Pancreas (tissue), 10 donors: ENCODE measurements around the gene GNAT3. TPM values are rescaled to one million over a fixed set of nuclear protein-coding genes. Genes with fewer than 3 reads are reported as not detected.
A peak's percentile ranks its signal among the peaks of the same experiment; 100 is the strongest.

Experiments used
- ATAC-seq, 4 donors: fragments of 200-7000 bp; cut with Tn5 transposase; one replicate each; pipeline versions ENCODE4 v1.8.0 to v1.9.1; 2020; ENCODE audit warnings: mild to moderate bottlenecking in 4 of 4, moderate library complexity in 4 of 4
- DNase-seq, 6 donors: peaks; one replicate each; pipeline ENCODE4 v3.0.0-alpha.2; 2020
- FAIRE-seq: peaks from 2 replicates; lab custom pipeline; 2012; peaks lifted over from hg19 to GRCh38; lab: Jason Lieb, UNC
- H3K27ac ChIP-seq, 4 donors: fragments of 200-600 bp; sonication (generic); 1 replicate in 3 of 4; 2 replicates in 1 of 4; pipeline versions ENCODE4 v1.5.0 to v1.8.0; 2020
- H3K27me3 ChIP-seq, 4 donors: fragments of 200-600 bp; one replicate each; pipeline ENCODE4 v1.8.0; 2021
- H3K36me3 ChIP-seq, 3 donors: fragments of 200-600 bp; sonication (generic) in 1 of 3; one replicate each; pipeline versions ENCODE4 v1.5.0 to v1.8.0; 2020 to 2021
- H3K4me1 ChIP-seq, 3 donors: fragments of 200-600 bp; one replicate each; pipeline ENCODE4 v1.8.0; 2021
- H3K4me3 ChIP-seq, 4 donors: fragments of 200-600 bp; sonication (generic) in 2 of 4; one replicate each; pipeline versions ENCODE4 v1.5.0 to v1.8.0; 2020 to 2021
- H3K9me3 ChIP-seq, 4 donors: fragments of 200-600 bp; one replicate each; pipeline ENCODE4 v1.8.0; 2021
- WGBS, 2 donors: extraction: QIAGEN DNeasy Blood & Tissue Kit; methylation state at CpG; one replicate each; pipeline ENCODE4 v1.1.7; 2013; 5-methylcytosine and 5-hydroxymethylcytosine counted together
- intact Hi-C, 3 donors: fragments of 100-400 bp; cut with DNase I; formaldehyde crosslinking; loops; one replicate each; pipeline versions ENCODE4 v1.11.1 to v1.14.2; 2022
- polyA plus RNA-seq, 2 donors: library from polyadenylated mRNA; stranded (reverse); fragments of 200-250 nt; gene quantifications; one replicate each; pipeline ENCODE4 v1.2.3, GENCODE V29; 2013
- total RNA-seq, 6 donors: library from RNA; stranded (reverse); fragmentation: NEBNext Ultra II Directional in 4 of 6; extraction: Animal tissue kit (Norgen Biotek cat#: 25700) in 4 of 6; gene quantifications; one replicate each; pipeline versions ENCODE4 v1.2.1 to v1.2.4, GENCODE V29; 2021 to 2023
- TF ChIP-seq, protein P1 (sequence below), 4 donors: fragments of 200-600 bp; sonication (generic) in 3 of 4; IDR thresholded peaks; one replicate each; pipeline versions ENCODE4 v1.5.0 to v1.8.0; 2021; ENCODE audit warnings: antibody characterized with exemption in 4 of 4
- donor health status: healthy with polysubstance abuse.
- donor health status: DM: no; HTN: no; CAD: no; lungs with moderate emphysema.
- donor health status: DM: no; HTN: no; CAD: no.
- donor health status: control.
- donor health status: control.
- donor health status: Bipolar disorder and iron deficiency.
- donor health status: DM: yes; HTN: yes; CAD: no.
- donor health status: DM: no; HTN: no; CAD: no.
- donor health status: DM: no; HTN: no; CAD: no.
- donor health status: DM: yes; HTN: yes; CAD: no.

Gene GNAT3
- total and polyA plus RNA-seq, 8 donors, result 1.2 TPM; not detected in 7

DNA sequence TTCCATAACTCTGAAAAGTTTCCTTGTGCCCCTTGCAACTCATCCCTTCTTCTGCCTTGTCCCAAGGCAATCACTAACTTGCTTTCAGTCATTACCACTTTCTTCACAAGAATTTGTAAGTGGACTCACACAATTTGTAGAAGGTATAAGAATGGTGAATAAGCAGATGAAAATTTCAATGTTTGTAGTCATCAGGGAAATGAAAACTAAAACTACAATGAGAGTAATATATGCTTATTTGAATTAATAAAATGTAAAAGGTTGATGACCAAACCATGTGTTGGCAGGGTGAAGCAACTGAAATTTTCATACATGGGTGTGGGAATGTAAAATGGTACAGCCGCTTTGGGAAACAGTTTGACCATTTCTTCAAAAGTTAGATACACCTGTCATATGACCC, 79.7 kb downstream of the GNAT3 start:
- no peak for FAIRE-seq
- no peak overlapping the region for H3K27ac ChIP-seq
- TF ChIP-seq, protein P1, sequence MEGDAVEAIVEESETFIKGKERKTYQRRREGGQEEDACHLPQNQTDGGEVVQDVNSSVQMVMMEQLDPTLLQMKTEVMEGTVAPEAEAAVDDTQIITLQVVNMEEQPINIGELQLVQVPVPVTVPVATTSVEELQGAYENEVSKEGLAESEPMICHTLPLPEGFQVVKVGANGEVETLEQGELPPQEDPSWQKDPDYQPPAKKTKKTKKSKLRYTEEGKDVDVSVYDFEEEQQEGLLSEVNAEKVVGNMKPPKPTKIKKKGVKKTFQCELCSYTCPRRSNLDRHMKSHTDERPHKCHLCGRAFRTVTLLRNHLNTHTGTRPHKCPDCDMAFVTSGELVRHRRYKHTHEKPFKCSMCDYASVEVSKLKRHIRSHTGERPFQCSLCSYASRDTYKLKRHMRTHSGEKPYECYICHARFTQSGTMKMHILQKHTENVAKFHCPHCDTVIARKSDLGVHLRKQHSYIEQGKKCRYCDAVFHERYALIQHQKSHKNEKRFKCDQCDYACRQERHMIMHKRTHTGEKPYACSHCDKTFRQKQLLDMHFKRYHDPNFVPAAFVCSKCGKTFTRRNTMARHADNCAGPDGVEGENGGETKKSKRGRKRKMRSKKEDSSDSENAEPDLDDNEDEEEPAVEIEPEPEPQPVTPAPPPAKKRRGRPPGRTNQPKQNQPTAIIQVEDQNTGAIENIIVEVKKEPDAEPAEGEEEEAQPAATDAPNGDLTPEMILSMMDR (IDR thresholded peaks at IDR 0.05), result no peak
- no peaks in the 10 kb centered on the region for H3K9me3 ChIP-seq
- ATAC-seq, result no peak
- no peak for DNase-seq
- H3K4me1 ChIP-seq, result no peaks in the 10 kb centered on the region
- WGBS, 2 donors, result 83% methylated on average over 1 of the region's 1 CpG; no CpG with 5 or more reads in 1 of the 2 donors
- H3K36me3 ChIP-seq, result no peaks in the 10 kb centered on the region
- no peak overlapping the region for H3K4me3 ChIP-seq
- intact Hi-C loops, result loop anchor here in 2 of 3 donors (5.0 to 10.0 kb wide), 2 partner anchors 230 to 233 kb away; no protein-coding TSS in a partner anchor
- peaks cover 0 to under 1% (median 0%) of the 10 kb centered on the region in 4 donors for H3K27me3 ChIP-seq

DNA sequence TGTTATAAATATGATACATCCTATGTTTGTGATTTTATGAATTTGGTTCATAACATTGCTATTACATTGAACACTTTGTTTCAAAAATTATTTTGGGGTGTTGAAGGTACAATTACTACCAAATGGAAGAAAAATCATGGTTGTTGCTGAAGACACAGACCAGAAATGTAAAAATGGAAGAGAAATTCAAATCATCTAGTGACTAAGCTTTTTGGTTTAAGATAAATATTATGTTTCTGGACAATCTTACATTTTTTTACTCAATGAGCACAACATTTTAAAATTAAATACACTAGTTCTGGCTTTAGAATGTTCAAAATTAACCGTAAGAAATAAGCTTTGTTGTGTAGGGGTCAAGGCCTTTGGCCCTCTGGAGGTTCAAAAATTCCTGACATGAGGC, 82.7 kb downstream of the GNAT3 start:
- DNase-seq (no peak), FAIRE-seq (no peak), ATAC-seq (no peak)
- H3K27me3 ChIP-seq, result peaks cover 0 to 5% (median 0%) of the 10 kb centered on the region in 4 donors
- H3K4me1 ChIP-seq, result no peaks in the 10 kb centered on the region
- no peak overlapping the region for H3K27ac ChIP-seq
- TF ChIP-seq, protein P1 (IDR thresholded peaks at IDR 0.05), result no peak
- H3K9me3 ChIP-seq, result no peaks in the 10 kb centered on the region
- WGBS, 2 donors, result 81 to 89% methylated on average over 1 of the region's 1 CpG
- intact Hi-C loops, result no loop called here
- no peak overlapping the region for H3K4me3 ChIP-seq
- H3K36me3 ChIP-seq, result no peaks in the 10 kb centered on the region

DNA sequence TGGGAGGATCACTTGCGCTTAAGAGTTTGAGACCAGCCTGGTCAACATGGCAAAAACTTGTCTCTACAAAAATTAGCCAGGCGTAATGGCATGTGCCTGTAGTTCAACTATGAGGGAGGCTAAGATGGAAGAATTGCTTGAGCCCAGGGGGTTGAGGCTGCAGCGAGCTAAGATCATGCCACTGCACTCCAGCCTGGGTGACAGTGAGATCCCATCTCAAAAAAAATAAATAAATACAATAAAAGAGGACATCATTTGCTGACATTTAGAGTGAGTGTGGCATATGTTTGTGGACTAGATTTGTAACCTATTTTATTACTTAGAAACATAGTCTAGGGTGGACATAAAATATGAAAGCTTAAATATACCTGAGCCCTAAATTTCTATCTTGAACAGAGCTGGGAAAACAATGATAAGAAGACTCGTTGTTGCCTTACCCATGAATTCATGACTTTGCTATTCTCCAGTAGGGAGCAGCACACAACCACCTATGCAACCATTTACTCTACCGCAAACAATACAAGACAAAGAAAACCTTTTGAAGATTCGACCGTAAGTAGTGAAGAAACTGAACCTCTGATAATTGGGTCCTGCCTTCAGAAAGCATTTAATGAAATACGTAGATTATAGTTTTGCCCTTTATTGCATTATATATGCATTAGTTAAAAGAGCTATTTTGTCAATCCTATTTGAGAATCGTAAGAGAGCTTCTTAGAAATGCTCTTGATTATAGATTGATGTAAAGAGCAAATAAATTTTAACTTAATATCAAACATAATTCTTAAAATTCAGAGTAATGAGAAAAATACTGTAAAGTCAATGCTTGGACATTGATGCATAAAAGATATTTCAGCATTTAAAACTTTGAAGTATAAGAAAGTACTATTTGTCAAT, 83.5 kb downstream of the GNAT3 start:
- no peaks in the 10 kb centered on the region for H3K4me1 ChIP-seq
- intact Hi-C loops, result no loop called here
- TF ChIP-seq, protein P1 (IDR thresholded peaks at IDR 0.05), result peak in 3 of 4 donors; percentile 32 to 48 (median 46)
- 33% methylated on average over 9 of the region's 9 CpGs for WGBS, 2 donors
- no peak overlapping the region for H3K27ac ChIP-seq
- H3K4me3 ChIP-seq, result no peak overlapping the region
- peaks cover 0 to 5% (median 0%) of the 10 kb centered on the region in 4 donors for H3K27me3 ChIP-seq
- DNase-seq (peak in 2 of 6 donors; percentile 6 to 19), FAIRE-seq (peak; percentile 91), ATAC-seq (peak; percentile 83 to 94 (median 93))
- no peaks in the 10 kb centered on the region for H3K9me3 ChIP-seq
- no peaks in the 10 kb centered on the region for H3K36me3 ChIP-seq

DNA sequence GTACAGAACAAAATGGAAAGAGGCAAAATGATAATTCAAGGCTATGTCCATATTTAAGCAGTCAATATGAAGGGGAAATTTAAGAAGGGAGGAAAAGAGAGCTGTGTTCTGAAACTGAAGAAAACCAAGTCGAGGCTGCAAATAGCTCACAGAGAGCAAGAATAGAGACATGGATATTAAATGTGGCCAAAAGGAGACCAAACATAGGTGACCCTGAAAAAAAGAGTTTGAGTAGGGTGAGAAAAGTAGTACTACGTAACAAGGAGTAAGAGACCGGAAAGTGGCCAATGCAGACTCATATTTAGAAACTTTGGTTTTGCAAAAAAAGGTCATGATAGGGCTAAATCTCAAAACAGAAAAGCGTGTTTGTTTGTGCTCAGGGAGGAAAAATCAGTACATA, 84.6 kb downstream of the GNAT3 start:
- ATAC-seq (no peak), DNase-seq (no peak), FAIRE-seq (no peak)
- H3K27me3 ChIP-seq, result peaks cover 0 to 5% (median 0%) of the 10 kb centered on the region in 4 donors
- H3K36me3 ChIP-seq, result no peaks in the 10 kb centered on the region
- 47 to 57% methylated on average over 4 of the region's 4 CpGs for whole genome bisulfite sequencing, 2 donors
- H3K27ac ChIP-seq, result no peak overlapping the region
- no peaks in the 10 kb centered on the region for H3K4me1 ChIP-seq
- intact Hi-C loops, result no loop called here
- TF ChIP-seq, protein P1 (IDR thresholded peaks at IDR 0.05), result no peak
- H3K9me3 ChIP-seq, result no peaks in the 10 kb centered on the region
- no peak overlapping the region for H3K4me3 ChIP-seq

DNA sequence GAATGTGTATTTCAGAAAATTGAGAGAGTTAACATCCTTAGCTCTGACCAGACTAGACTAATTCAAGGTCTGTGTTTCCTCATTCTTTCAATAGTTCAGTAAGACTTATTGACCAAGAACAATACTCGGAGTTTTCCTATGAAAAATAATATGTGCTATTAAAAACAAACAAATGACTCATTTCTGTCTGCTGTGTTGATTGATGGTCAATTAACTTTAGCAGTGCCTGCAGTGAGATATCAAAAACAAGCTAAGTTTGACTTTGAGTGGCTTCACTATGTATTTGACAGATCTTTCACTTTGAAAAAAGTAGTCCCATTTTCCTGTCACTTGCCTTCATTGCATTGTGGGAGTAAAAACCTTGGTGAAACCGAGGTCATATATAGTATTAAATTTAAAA, 91.0 kb downstream of the GNAT3 start:
- Histone ChIP-seq H3K4me3 (no peak overlapping the region), H3K27me3 (no peaks in the 10 kb centered on the region), H3K27ac (no peak overlapping the region), H3K9me3 (no peaks in the 10 kb centered on the region), H3K4me1 (no peaks in the 10 kb centered on the region), H3K36me3 (no peaks in the 10 kb centered on the region)
- 21 to 36% methylated on average over 2 of the region's 2 CpGs for WGBS, 2 donors
- ATAC-seq (no peak), DNase-seq (no peak), FAIRE-seq (no peak)
- intact Hi-C loops, result no loop called here
- TF ChIP-seq, protein P1 (IDR thresholded peaks at IDR 0.05), result no peak
